Eye (tissue), 1 donor: ENCODE data around the gene NBEA.

ENCODE experiments used
- DNase-seq: peaks from one replicate; pipeline ENCODE4 v3.0.0-alpha.2; 2015

NBEA gene

GRCh38 chr13:35292329-35292728 lies 350.3 kb downstream of the NBEA start:
- no peak for DNase-seq

- no peak for DNase-seq
Observed at GRCh38 chr13:35293579-35294226, 351.6 kb downstream of the NBEA start.

- DNase-seq: peak; percentile 44
Observed at GRCh38 chr13:35309706-35310105, 367.6 kb downstream of the NBEA start.

GRCh38 chr13:35332134-35332533 lies 390.1 kb downstream of the NBEA start:
- no peak for DNase-seq

GRCh38 chr13:35333157-35333556 lies 391.1 kb downstream of the NBEA start:
- no peak for DNase-seq

GRCh38 chr13:35342440-35342839 lies 400.4 kb downstream of the NBEA start:
- no peak for DNase-seq

- DNase-seq: peak; percentile 18
Observed at GRCh38 chr13:35343417-35343816, 401.3 kb downstream of the NBEA start.

GRCh38 chr13:35345992-35346391 lies 403.9 kb downstream of the NBEA start:
- DNase-seq: no peak

GRCh38 chr13:35346494-35346893 lies 404.4 kb downstream of the NBEA start:
- DNase-seq: no peak

- peak; percentile 10 for DNase-seq
Observed at GRCh38 chr13:35347679-35348205, 405.7 kb downstream of the NBEA start.

GRCh38 chr13:35349052-35349451 lies 407.0 kb downstream of the NBEA start:
- DNase-seq: no peak

- DNase-seq: no peak
Observed at GRCh38 chr13:35349673-35350278, 407.7 kb downstream of the NBEA start.

- no peak for DNase-seq
Observed at GRCh38 chr13:35354285-35354684, 412.2 kb downstream of the NBEA start.

- DNase-seq: no peak
Observed at GRCh38 chr13:35354882-35355281, 412.8 kb downstream of the NBEA start.

GRCh38 chr13:35356572-35356971 lies 414.5 kb downstream of the NBEA start:
- no peak for DNase-seq

GRCh38 chr13:35365883-35366282 lies 423.8 kb downstream of the NBEA start:
- DNase-seq: no peak

GRCh38 chr13:35367586-35367985 lies 425.5 kb downstream of the NBEA start:
- DNase-seq: no peak

- no peak for DNase-seq
Observed at GRCh38 chr13:35378939-35379338, 436.9 kb downstream of the NBEA start.

GRCh38 chr13:35379663-35380062 lies 437.6 kb downstream of the NBEA start:
- DNase-seq: no peak

GRCh38 chr13:35387682-35388250 lies 445.7 kb downstream of the NBEA start:
- no peak for DNase-seq

GRCh38 chr13:35388441-35389355 lies 446.6 kb downstream of the NBEA start:
- DNase-seq: no peak

- DNase-seq: no peak
Observed at GRCh38 chr13:35389535-35389934, 447.5 kb downstream of the NBEA start.

GRCh38 chr13:35392768-35393167 lies 450.7 kb downstream of the NBEA start:
- no peak for DNase-seq
